Hematopoietic multipotent progenitor cell treated with erythropoietin and hydrocortisone succinate and interleukin-3 and kit ligand, for 8 days (in vitro differentiated cells): ENCODE data around the gene PARD3B.

Experiments used
- DNase-seq: peaks from one replicate; pipeline ENCODE4 v3.0.0-alpha.2; 2015

Gene PARD3B

DNA sequence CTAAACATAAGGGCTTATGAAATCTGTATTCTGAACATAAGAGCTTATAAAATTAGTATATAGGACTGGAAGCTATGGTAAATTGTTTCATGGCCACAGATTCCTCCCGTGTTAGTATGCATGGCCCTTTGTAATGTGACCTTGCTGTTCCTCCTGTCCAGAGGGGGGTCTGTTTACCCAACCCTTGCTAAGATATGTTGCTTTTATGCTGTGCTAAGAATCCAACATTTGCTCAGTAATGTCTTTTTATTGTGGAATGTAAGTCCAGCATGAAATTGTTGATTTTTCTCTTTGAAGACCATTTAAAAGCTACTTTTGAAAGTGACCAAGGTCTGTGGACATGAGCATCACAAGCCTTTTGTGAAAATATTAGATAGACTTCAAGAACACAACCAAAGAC is 485.4 kb downstream of the PARD3B start:
- no peak for DNase-seq

- DNase-seq: no peak
Measured at GRCh38 chr2:205032093-205032551, 486.8 kb downstream of the PARD3B start.

GRCh38 chr2:205033431-205033830 is 488.2 kb downstream of the PARD3B start:
- no peak for DNase-seq

GRCh38 chr2:205034034-205034433 is 488.8 kb downstream of the PARD3B start:
- no peak for DNase-seq

GRCh38 chr2:205040323-205040722 is 495.0 kb downstream of the PARD3B start:
- no peak for DNase-seq

- no peak for DNase-seq
Measured at GRCh38 chr2:205041472-205042130, 496.3 kb downstream of the PARD3B start.

- no peak for DNase-seq
Measured at GRCh38 chr2:205043285-205043684, 498.0 kb downstream of the PARD3B start.

GRCh38 chr2:205045706-205046105 is 500.4 kb downstream of the PARD3B start:
- DNase-seq: no peak

- DNase-seq: no peak
Measured at GRCh38 chr2:205047273-205047839, 502.1 kb downstream of the PARD3B start.

GRCh38 chr2:205051417-205051816 is 506.1 kb downstream of the PARD3B start:
- DNase-seq: no peak

DNA sequence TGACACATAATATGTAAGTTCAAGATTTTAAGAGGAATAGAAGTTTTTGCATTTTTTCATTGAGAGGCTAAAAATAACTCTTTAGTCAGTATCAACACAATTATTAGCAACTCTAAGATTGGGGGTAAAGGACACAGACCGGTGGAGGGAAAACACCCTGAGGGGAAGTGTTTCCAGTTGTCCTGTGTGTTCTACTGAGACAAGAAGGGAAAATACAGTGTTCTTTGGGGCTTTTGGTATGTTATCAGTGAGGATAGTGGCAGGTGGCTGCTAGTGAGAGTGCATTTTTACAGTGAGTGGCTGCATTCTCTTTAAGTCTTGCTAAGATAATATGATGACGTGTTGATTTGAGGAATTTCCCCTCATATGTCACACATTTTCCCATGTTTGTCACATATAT is 507.5 kb downstream of the PARD3B start:
- no peak for DNase-seq

DNA sequence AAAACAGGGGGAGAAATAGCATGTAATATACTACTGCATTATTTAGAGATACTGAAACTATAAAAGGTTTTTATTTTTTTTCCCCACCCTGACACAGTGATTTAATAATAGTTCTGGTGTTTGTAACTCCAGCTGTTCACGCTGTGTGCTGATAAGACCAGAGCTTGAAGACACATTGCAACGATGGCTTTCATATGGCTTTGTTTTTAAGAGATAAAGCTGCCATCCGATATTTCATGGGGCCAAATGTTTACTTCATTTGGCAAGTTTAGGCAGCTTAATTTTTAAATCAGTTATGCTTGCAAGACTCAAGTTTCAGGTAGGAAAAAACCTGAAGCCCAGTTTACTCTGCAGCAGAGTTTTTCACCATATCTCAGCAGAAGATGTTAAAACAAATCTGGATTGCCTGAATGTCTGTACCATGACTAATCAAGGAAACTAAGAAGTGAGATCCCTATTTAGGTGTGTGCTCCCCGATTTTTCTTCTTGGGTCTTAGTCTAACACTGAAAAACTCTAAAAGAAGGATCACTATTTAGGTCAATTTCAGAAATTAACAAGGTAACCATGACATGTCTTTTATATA is 508.6 kb downstream of the PARD3B start:
- DNase-seq: peak; percentile 66

DNA sequence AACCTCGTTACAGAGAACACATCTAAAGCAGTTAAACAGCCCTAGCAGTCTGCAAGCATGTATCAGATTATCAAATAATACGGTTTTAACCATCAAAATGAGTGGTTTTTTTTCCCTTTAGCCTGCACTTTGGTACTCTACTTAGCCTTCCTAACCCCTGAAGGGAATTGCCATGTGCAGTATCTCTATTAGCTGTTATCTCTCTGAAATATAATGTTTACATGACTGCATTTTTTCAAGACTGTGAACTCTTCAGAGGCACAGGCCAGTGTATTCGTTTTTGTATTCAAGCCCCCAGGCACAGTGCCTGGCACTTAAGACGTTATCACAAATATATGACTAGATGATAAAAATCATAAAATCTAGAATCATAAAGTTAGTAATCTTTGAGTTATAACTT is 509.5 kb downstream of the PARD3B start:
- DNase-seq: no peak

- no peak for DNase-seq
Measured at GRCh38 chr2:205055251-205055650, 510.0 kb downstream of the PARD3B start.

GRCh38 chr2:205056151-205056561 is 510.9 kb downstream of the PARD3B start:
- DNase-seq: no peak

DNA sequence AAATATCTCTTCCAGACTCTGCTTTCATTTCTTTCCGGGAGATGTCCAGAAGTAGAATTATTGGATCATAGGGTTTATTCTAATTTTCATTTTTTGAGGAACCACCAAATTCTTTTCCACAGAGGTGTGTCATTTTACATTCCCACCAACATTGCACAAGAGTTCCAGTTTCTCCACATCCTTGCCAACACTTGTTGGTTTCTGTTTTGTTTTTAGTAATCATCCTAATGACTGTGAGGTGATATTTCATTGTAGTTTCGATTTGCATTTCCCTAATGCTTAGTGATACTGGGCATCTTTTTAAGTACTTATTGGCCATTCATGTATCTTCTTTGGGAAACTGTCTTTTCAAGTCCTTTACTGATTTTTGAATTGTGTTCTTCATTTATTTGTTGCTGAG is 513.1 kb downstream of the PARD3B start:
- no peak for DNase-seq

DNA sequence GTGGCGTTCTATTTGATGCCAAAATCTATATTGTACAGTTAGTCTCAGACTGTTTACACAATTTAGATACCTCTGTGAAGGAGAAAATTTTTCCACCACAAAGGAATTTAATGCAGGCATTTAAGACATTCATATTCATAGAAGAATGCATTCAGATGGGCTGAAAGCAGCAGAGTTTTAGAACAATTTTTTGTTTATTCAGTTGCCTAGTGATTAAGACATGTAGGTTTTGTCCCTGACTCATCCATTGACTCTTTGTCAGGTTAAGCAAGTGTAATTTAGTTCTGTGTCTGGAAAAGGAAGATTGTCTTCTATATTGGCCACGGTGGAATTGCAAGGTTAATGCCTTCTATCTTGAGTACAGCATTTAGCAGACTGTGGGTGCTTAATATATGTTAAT is 515.0 kb downstream of the PARD3B start:
- no peak for DNase-seq

DNA sequence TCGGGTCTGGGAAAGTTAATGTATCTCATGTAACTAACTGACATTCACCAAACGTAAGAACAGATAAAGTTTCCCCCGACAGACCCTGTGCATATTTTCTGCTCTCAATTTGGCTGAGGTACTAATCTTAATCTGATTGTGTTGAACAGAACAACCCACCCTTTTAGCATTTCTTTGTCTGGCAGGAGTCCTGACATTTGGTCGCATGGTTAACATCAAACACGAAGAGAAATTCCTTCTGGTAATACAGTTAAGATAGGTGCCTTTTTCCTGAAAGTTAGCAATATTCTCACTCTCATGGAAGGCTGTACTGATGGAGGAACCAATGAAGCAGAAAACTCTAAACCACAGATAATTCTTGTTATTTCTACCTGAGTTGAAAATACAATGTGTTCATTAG is 520.8 kb downstream of the PARD3B start:
- DNase-seq: no peak

DNA sequence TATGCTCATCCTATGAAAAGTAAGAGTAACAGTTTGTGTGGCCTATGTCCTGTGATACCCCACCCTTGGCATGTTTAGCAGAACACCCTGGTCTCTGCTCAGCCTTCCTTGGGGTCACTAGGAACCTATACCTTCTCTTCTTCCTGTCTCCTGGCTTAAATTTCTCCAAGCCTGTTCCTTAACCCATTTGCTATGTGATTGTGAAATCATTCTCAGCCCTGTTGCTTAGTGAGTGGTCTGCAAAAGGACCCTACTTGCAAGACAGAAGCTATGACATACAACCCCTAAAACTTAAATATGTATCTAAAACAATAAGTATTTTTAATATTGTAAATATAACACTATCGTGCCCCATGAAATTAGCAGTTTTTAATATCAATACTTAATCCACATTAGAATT is 524.7 kb downstream of the PARD3B start:
- no peak for DNase-seq

- DNase-seq: no peak
Measured at GRCh38 chr2:205070889-205071288, 525.6 kb downstream of the PARD3B start.

- no peak for DNase-seq
Measured at GRCh38 chr2:205073433-205074020, 528.3 kb downstream of the PARD3B start.

- no peak for DNase-seq
Measured at GRCh38 chr2:205076405-205076804, 531.1 kb downstream of the PARD3B start.

- no peak for DNase-seq
Measured at GRCh38 chr2:205077159-205077558, 531.9 kb downstream of the PARD3B start.

- DNase-seq: no peak
Measured at GRCh38 chr2:205078762-205079161, 533.5 kb downstream of the PARD3B start.
